ENCODE data around the gene MRPS33. TPM values are rescaled to one million over a fixed set of nuclear protein-coding genes. Genes with fewer than 3 reads are reported as not detected.
"Not testable (repeated sequence)": the region's sequence is repeated elsewhere in the genome, so short reads cannot be mapped to it uniquely, and the experiment has no call there.

Gene MRPS33
- total RNA-seq, 1 experiment from 2014 or later, result 42.9 TPM

DNA sequence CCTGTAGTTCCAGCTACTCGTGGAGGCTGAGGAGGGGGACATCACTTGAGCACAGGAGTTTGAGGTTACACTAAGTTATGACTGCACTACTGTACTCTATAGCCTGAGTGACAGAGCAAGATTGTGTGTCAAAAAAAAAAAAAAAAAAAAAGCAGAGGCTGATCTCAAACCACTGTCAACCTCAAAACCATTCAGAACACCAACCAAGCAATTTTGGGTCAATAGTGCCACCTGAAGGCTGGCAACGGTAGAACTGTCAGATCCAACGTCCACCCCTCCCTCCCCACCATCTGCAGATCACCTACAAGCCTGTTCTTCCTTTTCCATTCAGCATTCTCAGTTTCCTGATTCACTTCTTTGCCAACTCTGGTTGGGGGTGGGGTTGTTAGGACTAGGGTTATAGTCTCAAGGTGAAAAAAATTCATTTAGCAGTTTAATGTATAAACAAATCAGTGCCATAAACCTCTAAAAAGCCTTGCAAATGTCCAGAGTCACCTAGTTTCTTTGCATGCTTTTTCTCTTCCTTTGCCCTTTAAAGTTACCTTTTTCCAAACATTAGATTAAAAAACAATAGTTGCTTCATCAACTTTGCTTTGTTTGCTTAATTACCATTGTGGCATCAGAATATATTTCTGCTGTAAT, 2.6 kb downstream of the MRPS33 start:
- DNase-seq (ENCODE audit: low read depth), result peak; percentile 71

DNA sequence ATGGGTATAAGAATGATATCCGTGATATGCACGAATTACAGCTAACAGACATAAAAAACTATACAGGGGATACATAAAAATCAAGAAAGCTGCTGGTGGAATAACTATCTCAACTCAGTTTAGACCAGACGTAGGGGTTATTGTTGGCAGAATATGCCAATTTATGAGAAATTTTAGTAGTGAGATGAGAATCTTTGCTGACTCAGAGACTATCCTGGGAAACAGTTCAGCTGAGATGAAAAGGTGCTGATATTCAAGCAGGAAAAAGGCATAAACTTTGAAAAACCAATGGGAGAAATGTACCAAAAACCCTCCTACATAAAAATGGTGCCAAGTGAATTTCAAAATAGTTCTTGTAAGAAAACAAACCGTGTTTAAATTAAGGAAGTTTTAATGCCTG, 3.3 kb downstream of the MRPS33 start:
- no peak for DNase-seq (ENCODE audit: low read depth)

DNA sequence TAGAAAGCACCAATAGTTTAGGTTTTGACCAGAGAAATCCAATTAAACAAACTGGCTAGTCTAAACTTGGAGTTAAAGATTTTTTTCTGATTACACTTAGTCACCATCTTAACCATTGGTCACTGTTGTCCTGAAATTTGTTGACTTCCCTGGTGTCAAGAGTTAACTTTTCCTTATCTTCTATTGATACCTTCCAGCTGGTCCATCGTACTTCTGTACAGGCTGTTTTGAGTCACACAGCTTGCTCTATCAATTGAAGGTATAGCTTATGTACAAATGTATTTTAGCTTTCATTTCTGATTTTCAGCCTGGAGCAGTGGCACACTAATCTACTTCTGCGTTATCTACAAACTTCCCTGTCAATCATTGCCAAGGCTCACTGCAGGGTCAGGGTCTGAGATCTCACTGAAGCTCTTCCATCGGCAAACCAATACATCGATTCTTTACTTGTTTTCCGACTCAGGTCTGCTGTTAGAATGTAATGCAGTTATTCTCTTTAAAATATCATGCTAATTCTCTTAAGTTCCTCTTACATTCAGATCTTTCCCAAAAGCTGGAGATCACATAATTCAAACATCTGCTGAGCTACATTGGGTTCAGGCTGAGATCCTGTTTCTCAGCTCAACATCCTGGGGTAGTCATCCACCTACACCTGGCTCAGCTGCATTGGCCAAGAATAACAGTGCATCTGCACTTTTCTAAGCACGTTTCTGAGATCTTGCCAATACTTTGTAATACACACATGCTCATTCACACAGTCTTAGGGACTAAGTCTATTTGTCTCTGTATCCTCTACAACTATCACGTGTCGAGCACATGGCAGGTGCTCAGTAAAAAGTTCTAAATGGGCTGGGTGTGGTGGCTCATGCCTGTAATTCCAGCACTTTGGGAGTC, 11.3 kb downstream of the MRPS33 start:
- DNase-seq (ENCODE audit: low read depth), result no peak

DNA sequence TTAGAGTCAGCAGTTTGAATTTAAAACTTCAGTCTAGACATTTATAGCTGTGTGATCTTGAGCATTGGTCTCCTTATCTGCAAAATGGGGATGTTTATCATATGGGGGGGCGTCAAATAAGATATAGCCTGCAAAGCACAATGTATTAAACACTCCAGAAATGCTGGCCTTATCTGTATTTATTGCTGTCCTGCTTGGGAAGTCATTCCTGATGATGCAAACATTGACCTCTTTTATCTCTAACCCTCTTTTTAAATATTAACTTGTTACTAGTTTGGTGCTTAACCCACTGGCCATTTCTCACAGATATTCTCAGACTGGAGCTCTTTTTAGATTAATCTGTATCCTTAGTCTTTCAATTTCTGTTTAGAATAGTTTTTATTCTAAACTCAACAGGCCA, 13.2 kb downstream of the MRPS33 start:
- no peak for DNase-seq (ENCODE audit: low read depth)

DNA sequence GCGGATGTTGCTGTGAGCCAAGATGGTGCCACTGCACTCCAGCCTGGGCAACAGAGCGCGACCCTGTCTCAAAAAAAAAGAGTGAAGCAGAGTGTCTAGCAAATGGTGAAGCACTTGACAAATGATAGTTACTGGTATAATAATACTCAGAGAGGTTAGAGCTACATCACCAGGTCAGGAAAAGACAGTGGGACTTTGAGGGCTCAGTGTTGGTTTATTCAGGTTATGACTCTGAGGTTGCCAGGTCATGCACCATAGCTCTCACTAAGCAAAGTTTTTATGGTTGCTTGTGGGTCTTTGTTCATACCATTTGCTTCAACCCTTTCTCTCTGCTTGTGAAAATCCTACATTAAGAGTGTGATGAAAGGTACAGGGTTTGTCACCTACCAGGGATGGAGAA, 13.6 kb downstream of the MRPS33 start:
- DNase-seq (ENCODE audit: low read depth), result no peak

DNA sequence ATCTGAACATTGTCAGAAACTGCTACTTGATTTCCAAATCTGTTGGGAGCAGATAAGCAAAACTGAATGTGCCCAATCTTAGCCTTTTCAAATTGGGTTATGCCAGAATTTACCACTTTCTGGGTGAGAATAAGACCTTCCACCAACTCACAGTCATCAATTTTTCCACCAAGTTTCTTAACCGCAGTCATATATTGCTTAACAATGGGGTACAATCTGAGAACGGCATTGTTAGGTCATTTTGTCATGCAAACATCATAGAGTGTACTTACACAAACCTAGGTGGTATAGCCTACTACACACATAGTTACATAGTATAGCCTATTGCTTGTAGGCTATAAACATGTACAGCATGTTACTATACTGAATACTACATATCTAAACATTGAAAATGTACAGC, 16.0 kb downstream of the MRPS33 start:
- DNase-seq (ENCODE audit: low read depth), result no peak

DNA sequence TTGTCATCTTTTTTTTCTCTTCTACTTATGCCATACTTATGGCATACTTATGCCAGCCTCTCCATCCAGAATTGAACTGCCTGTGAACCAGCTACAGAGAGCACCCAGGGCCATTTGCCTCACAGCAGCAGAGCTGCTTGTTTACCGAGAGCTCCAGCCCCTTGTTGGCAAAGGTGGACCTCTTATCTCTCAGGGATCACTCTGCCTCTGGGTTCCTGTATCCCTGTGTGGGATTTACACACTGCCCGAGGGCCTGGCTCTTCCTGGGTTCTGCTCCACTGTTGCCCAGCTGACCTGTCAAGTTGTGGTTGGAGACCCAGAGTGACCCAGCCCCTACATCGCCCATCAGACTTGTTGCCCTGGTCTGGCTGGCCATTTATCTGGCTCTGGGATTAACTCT, 22.3 kb downstream of the MRPS33 start:
- no peak for DNase-seq (ENCODE audit: low read depth)

DNA sequence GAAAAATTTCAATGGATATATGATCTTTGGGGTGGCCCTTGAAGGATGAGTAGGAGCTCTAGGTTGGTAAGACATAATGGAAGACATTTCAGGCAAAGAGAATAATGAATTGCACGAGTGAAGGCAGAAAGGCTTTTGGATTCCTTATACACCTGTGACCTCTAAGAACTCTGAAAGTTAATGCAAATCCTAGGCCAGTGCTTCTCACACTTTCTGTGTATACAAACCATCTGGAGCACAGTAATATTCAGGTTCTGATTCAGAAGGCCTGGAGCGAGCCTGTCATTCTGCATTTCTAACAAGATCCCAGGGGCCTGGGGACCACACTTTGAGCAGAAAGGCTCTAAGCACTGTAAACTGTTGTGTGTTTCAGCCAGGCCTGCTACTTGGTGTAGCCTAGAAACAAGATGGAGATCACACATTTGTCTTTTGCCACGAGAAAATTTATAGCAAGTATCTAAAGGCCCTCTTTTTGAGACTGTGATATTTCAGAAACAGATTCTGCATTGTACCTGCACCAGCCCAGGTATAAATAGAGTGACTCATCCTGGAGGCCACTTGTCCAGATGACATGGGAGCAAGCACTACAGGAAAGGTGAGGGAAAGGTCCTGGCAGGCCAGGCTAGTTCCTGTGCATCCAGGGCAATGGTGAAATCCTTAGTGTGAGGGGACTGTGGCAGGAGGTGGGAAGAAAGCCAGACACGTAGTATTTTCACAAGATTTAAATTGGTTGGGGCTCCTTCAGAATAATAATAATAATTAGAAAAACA, 24.4 kb downstream of the MRPS33 start:
- DNase-seq (ENCODE audit: low read depth), result no peak

DNA sequence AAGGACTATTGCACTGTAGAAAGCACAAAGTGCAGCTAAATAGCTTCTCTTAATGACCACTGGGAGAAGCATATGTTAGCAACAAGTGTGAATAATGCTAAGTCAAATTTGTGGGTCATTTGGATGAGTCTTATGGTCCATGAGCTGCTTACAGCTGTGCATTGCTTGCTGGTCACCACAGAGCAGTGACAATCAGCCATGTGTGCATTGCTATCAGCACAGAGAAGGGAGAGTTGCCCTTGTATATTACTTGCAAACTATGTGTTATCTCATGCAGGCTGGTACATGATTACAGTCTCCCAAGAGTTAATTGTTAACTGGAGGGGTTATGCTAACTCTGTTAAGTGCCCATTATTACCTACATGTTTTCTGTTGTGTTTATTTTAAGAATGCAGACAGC, 25.7 kb downstream of the MRPS33 start:
- no peak for DNase-seq (ENCODE audit: low read depth)

DNA sequence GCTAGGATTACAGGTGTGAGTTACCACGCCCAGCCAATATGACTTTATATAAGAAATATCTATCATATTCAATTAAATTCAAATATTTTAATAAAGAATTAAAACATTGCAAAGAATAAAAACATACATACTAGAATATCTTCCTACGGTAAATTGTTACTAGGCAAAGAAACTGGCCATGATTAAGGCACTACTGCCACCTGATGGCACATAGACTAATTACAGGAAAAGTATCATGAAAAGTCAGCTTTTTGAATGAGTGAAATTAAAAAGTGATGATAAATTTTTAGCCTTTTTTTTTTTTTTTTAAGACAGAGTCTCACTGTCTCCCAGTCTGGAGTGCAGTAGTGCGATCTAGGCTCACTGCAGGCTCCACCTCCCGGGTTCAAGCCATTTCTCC, 30.9 kb downstream of the MRPS33 start:
- peak; percentile 15 for DNase-seq (ENCODE audit: low read depth)

DNA sequence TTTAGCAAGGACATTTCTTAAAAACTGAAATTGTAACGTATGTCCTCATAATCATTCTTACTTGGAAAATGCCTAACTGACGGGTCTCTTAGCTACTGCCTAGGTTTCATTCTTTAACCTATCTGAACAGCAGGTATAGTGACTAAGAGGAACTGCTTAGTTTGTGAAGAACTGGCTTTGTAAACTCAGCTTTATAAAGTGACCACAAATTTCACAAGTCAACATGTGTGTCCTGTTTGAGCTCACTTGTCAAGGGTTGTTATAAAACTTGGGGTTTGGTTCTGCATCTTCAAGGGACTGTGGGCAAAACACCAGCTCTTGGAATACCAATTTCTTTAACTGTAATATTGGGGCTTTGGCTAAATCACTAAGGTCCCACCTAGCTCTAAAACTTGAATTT, 32.2 kb downstream of the MRPS33 start:
- no peak for DNase-seq (ENCODE audit: low read depth)

DNA sequence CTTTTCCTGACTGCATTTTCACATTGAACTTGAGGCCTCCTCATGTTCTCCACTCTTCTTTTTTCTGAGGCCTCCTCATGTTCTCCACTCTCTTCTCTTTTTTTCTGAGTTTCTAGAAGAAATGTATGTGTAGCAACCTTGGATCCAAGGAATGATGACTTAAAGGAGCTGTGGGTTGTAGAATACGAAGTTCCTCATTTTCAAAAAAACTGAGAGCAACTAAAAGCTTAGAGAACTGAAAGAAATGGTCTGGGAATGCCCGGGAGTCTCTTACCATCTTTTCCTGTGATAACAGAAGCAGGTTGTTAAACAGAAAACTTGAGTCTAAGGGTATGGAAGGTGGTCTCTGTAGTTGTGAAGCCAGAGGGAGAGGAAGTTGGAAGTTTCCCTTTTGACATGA, 32.8 kb downstream of the MRPS33 start:
- no peak for DNase-seq (ENCODE audit: low read depth)

DNA sequence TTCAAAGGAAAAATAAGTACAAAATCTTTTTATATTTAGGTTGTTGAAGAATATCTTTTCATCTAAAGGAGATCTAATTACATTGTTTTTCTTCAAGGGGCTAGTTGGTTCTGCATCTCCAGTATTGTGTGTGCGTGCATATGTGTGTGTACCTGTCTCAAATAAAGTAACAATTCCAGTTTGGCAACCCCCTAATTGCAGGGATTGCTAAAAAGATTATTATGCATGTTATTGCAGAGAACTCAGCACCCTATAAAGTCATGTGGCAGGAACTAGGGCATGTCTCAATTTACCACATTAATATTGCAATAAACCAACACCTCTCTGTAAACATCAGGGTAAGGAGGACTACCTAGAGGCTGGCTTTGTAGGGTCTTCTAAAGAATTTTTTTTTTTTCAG, 37.0 kb downstream of the MRPS33 start:
- no peak for DNase-seq (ENCODE audit: low read depth)

DNA sequence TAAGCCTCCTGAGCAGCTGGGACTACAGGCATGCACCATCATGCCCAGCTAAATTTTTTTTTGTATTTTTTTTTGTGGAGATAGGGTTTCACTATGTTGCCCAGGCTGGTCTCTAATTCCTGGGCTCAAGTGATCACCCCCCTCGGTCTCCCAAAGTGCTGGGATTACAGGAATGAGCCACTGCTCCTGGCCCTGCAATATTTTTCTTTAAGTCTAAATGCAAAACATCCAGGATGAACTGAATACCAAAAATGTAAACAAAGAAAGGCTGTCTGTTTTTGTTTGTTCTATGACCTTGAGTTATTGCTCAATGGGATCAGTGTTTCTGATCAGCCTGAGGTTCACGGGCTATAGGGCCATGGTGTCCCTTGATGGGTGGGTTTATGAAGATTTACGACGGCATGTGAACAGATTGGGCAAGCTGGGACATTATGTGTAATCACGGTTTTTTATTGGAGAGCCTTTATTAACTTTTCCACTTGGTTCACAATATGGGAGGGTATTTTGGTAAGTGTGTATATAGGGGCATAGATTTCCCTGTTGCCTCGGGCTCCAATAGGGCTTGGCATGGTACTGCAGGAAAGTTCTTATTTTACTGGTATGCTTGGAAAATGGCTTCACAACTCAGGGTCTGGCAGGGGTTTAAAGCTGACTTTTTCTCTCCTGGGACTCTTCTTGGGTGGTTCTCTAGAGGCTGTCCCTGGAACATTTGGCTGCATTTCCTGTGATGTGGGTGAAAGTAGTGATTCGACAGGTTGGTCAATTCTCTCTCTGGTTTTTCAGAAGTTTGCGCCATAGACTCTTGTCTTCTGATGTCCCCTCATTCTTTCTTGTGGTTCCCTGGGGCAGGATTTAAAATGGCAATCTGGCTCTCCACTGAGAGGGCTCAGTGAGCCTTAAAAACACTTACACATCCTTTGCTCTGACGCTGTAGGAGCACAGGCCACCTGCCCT, 41.6 kb downstream of the MRPS33 start:
- DNase-seq (ENCODE audit: low read depth), result no peak

DNA sequence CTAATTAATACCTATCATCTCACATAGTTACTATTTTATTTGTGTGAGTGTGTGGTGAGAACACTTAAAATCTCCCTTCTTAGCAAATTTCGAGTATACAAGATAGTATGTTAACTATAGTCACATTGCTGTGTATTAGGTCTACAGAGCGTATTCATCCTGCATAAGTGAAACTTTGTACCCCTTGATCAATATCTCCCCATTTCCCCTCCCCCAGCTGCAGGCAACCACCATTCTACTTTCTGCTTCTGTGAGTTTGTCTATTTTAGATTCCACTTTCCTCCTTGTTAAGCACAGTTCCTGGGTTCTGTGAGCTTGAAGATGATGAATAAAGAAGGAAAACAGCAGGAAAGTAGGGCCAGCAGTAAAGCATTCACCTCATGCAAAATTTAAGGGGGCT, 42.4 kb downstream of the MRPS33 start:
- DNase-seq (ENCODE audit: low read depth), result no peak

DNA sequence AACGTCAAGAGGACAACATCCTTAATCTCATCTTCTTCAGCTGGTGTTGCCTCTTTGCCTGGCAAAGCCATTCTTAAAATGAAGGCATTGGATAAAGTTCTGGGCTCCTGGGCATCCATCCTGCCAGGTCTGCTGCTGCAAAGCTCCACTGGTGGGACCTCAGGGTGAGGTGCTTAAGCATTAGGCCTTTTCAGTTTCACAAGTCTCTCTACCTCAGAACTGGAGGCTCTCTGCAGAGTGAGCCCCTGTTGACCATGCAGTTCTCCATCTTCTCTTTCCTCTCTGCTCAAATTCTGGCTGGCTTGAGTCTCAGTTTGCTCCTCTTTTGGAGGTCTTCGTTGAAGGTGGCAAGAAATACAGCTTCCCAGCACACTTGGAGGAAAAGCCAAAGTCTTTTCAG, 47.3 kb downstream of the MRPS33 start:
- DNase-seq (ENCODE audit: low read depth), result no peak

DNA sequence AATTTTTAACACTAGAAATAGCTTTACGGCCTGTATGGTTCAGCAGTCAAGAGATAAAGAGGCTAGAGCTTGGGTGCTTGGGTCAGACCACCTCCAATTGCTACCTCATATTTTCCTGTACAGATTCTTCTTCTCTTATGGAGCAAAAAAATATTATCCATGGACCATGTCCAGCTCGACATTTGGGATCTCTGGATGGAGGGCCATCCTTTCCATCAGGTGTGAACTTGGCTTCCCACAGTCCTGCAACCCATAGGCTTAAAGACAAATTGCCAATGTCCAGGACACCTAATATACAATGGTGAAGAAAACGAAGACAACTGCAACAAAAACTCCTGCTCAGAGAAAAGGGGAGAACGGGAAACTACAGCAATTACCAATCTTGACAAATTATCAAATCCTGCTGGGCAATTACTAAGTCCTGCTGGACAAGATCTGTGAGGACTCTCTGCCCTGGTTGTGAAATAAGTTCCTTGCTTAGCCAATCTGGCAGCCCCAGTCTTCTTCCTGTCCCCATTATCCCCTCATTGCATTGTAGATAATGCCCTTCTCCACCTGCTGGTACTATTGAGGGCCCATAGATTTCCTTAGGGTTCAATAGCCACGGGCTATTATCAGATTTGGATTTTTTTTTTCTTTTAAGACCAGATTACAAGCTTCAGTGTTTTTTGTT, 48.1 kb downstream of the MRPS33 start:
- DNase-seq (ENCODE audit: low read depth), result no peak

DNA sequence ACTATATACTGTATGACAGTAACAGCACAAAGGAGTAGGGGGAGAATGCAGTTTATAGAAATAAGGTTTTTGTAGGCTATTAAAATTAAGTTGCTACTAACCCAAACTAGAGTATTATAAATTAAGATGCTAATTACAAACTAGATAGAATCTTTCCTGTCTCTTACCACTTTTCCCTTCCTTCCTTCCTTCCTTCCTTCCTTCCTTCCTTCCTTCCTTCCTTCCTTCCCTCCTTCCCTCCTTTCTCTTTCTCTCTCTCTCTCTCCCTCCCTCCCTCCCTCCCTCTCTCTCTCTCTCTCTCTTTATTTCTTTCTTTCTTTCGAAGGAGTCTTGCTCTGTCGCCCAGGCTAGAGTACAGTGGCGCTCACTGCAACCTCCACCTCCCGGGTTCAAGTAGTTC, 53.6 kb downstream of the MRPS33 start:
- no peak for DNase-seq (ENCODE audit: low read depth)

DNA sequence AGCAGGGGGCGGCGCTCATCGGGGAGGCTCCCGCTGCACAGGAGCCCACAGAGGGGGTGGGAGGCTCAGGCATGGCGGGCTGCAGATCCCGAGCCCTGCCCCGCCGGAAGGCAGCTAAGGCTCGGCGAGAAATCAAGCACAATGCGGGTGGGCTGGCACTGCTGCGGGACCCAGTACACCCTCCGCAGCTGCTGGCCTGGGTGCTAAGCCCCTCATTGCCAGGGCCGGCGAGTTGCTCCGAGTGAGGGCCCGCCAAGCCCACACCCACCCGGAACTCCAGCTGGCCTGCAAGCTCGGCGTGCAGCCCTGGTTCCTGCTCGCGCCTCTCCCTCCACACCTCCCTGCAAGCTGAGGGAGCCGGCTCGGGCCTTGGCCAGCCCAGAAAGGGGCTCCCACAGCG, 57.8 kb downstream of the MRPS33 start:
- not testable (repeated sequence) for DNase-seq (ENCODE audit: low read depth)
